Measurements from ENCODE around the gene PAQR5.

DNA sequence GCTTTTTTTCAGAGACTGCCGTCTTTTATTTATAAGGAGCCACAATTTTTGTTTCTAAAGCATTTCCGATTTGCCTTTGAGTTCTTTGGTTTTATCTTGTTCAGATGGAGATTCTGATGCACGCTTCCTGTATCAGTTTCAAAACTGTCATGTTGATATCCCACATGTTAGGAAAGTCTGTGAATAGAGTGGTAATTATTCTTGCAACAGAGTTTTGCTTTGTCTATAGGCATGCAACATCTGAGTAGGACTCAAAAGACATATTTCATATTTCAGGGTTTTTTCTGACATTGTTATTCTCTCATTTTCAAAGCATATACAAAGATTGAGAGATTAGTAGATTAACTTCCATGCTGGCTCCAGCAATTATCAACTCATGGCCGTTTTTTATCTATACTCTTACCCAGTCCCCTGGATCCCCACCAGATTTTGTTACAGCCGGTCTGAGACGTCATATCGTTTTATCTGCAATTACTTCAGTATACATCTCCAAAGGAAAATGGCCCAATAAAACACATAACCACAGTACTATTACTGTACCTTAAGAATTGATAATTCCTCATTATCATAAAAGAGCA lies 22.4 kb downstream of the PAQR5 start:
- TF ChIP-seq CTCF (IDR thresholded peaks at IDR 0.05) (no peak), POLR2A (IDR thresholded peaks at IDR 0.05) (no peak)

Data from right lobe of liver (tissue), 4 donors.